Erythroblast (primary cell): ENCODE measurements around the gene FRS2.

Experiments used
- GATA1 ChIP-seq: IDR thresholded peaks from 2 replicates; pipeline ENCODE4 v1.6.1; 2011; ENCODE audit warnings: low read depth, mild to moderate bottlenecking, control low read depth, low read length, moderate library complexity
- POLR2A ChIP-seq: IDR thresholded peaks from 2 replicates; pipeline ENCODE4 v1.6.1; 2011; ENCODE audit warnings: mild to moderate bottlenecking, low read length

DNA sequence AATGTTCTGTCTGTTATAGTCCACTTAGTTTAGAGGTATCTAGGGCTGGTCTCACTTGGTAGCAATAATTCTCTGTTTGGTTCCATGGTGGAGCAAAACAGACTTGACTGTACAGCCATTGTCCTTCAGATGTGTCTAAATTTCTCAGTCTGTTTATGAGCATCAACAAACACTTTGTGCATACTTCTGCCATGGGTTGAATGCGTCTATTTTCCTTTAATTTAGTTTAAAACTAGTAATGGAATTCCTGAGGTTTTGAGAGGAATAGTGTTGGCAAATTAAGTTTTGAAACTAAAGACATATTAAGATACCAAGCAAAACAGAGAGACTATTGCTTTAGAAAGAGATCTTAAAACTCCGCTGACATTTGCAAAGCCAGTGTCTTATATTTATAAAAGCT, 22.6 kb downstream of the FRS2 start:
- TF ChIP-seq POLR2A (no peak), GATA1 (no peak)
